OCI-LY7 (cell line): Measurements from ENCODE around the gene CLTRN. TPM values are rescaled to one million over a fixed set of nuclear protein-coding genes. Genes with fewer than 3 reads are reported as not detected.
"Not testable (repeated sequence)": the region's sequence is repeated elsewhere in the genome, so short reads cannot be mapped to it uniquely, and the experiment has no call there.

Source experiments
- Bru-seq: library from RNA; stranded (reverse); fragments of 400-500 nt; gene quantifications from one replicate; lab custom pipeline; 2021; lab: Mats Ljungman, UMichigan
- BruChase-seq, 2 experiments: library from RNA; stranded (reverse); fragments of 400-500 nt; gene quantifications; one replicate each; lab custom pipeline; 2021; lab: Mats Ljungman, UMichigan
- BruUV-seq: library from RNA; stranded (reverse); fragments of 400-500 nt; replicated peaks from 2 replicates; lab custom pipeline; 2021; lab: Mats Ljungman, UMichigan
- CTCF ChIA-PET: fragments of 300-600 bp; sonication (Branson Sonifier 250); formaldehyde crosslinking; loops from one replicate; lab custom pipeline; 2022; ENCODE audit warnings: antibody characterized with exemption; ENCODE audit not compliant: unreplicated experiment; lab: Charles Lee
- POLR2A ChIA-PET: fragments of 300-600 bp; sonication (Branson Sonifier 250); formaldehyde crosslinking; loops from one replicate; lab custom pipeline; 2022; ENCODE audit warnings: antibody characterized with exemption; lab: Charles Lee
- DNase-seq: peaks from one replicate; pipeline ENCODE4 v3.0.0-alpha.2; 2015; ENCODE audit warnings: low spot score
- H2AFZ ChIP-seq: fragments of 200-600 bp; sonication (generic), shearing (Covaris generic); 2 replicates; pipeline ENCODE4 v1.6.1; 2014; ENCODE audit warnings: mild to moderate bottlenecking, antibody characterized with exemption, low read length, moderate library complexity
- H3K27ac ChIP-seq: fragments of 200-600 bp; sonication (generic); 2 replicates; pipeline ENCODE4 v1.5.1; 2014; ENCODE audit warnings: mixed run types, low read depth, mild to moderate bottlenecking, moderate library complexity, low read length, inconsistent platforms; ENCODE audit not compliant: poor library complexity, severe bottlenecking
- H3K36me3 ChIP-seq: fragments of 200-600 bp; sonication (generic); 2 replicates; pipeline ENCODE4 v1.6.1; 2014; ENCODE audit warnings: mild to moderate bottlenecking, antibody characterized with exemption, low read length, moderate library complexity, mixed read lengths; ENCODE audit not compliant: insufficient read depth
- H3K4me1 ChIP-seq: fragments of 200-600 bp; sonication (generic); 2 replicates; pipeline ENCODE4 v1.5.1; 2014; ENCODE audit warnings: mild to moderate bottlenecking, low read length; ENCODE audit not compliant: insufficient read depth, poor library complexity, severe bottlenecking
- H3K4me2 ChIP-seq: fragments of 200-600 bp; sonication (generic); 2 replicates; pipeline ENCODE4 v1.6.1; 2014; ENCODE audit warnings: mild to moderate bottlenecking, low read length
- H3K4me3 ChIP-seq: fragments of 200-600 bp; sonication (generic); 2 replicates; pipeline ENCODE4 v1.5.1; 2014; ENCODE audit warnings: mild to moderate bottlenecking, low read depth, low read length; ENCODE audit not compliant: poor library complexity, severe bottlenecking
- H3K79me2 ChIP-seq: fragments of 200-600 bp; sonication (generic); 2 replicates; pipeline ENCODE4 v1.6.1; 2016; ENCODE audit warnings: low read depth, mild to moderate bottlenecking, low read length, moderate library complexity, mixed read lengths; ENCODE audit not compliant: insufficient read depth
- H3K9me2 ChIP-seq: fragments of 200-600 bp; sonication (generic); 2 replicates; pipeline ENCODE4 v1.6.1; 2016; ENCODE audit warnings: mild to moderate bottlenecking, low read length, mixed read lengths; ENCODE audit not compliant: insufficient read depth
- H3K9me3 ChIP-seq: fragments of 200-600 bp; sonication (generic); 2 replicates; pipeline ENCODE4 v1.6.1; 2014; ENCODE audit warnings: mild to moderate bottlenecking, mixed run types, low read length, mixed read lengths
- H4K20me1 ChIP-seq: fragments of 200-600 bp; sonication (generic); 2 replicates; pipeline ENCODE4 v1.6.1; 2014; ENCODE audit warnings: mild to moderate bottlenecking, antibody characterized with exemption, low read length, moderate library complexity, mixed read lengths; ENCODE audit not compliant: insufficient read depth
- EZH2phosphoT487 ChIP-seq: fragments of 200-600 bp; sonication (generic); IDR thresholded peaks from 2 replicates; pipeline ENCODE4 v1.6.1; 2018; ENCODE audit warnings: low read depth, borderline replicate concordance, mild to moderate bottlenecking, mixed run types, antibody characterized with exemption, low read length, moderate library complexity, mixed read lengths
- intact Hi-C: fragments of 100-400 bp; cut with micrococcal nuclease; formaldehyde crosslinking; loops from one replicate; pipeline ENCODE4 v1.10.0; 2022; ENCODE audit not compliant: unreplicated experiment
- long read RNA-seq: library from polyadenylated mRNA; stranded (forward); transcript quantifications from one replicate; pipeline ENCODE4 v2.0.0, GENCODE V29; 2022
- total RNA-seq, 2 experiments: library from RNA; depleted of rRNA in 1 of 2; stranded (reverse); fragments of >200 nt in 1 of 2; shearing (Covaris generic) in 1 of 2; gene quantifications; 2 replicates each; pipeline ENCODE4 v1.2.3, GENCODE V29; 2014 to 2022
- TF ChIP-seq, protein P1 (sequence below): fragments of 200-600 bp; sonication (generic); conservative IDR thresholded peaks from 2 replicates; pipeline ENCODE4 v1.5.1; 2014; ENCODE audit warnings: mild to moderate bottlenecking, antibody characterized with exemption, low read length, moderate library complexity, mixed read lengths

CLTRN gene
- total RNA-seq (2014; rRNA removed; shearing (Covaris generic)) (0.28 TPM in 1 of 2 replicates, not detected in the other), total RNA-seq (2022) (0.46 TPM in 1 of 2 replicates, not detected in the other), Bru-seq, nascent RNA (percentile 37 among the genes with signal in this experiment), BruChase-seq, experiment 1, labeled RNA remaining after a 6-hour chase (percentile 41 among the genes with signal in this experiment), BruChase-seq, experiment 2, labeled RNA remaining after a 2-hour chase (percentile 37 among the genes with signal in this experiment)
- long read RNA-seq = 0 reads

GRCh38 chrX:15664487-15665444, at the start of gene CLTRN:
TSS of gene CLTRN (minus strand) at chrX:15664805. CDS start at chrX:15664775, 30 bp downstream.
- Histone ChIP-seq H3K9me2 (no peaks in the 10 kb centered on the region), H2AFZ (no peak within 1 kb of the TSS), H3K27ac (no peak within 1 kb of the TSS), H3K79me2 (no peaks in the 10 kb centered on the region), H3K9me3 (no peaks in the 10 kb centered on the region), H4K20me1 (no peaks in the 10 kb centered on the region), H3K4me2 (no peak within 1 kb of the TSS), H3K4me3 (no peak within 1 kb of the TSS), H3K4me1 (no peaks in the 10 kb centered on the region), H3K36me3 (no peaks in the 10 kb centered on the region)
- DNase-seq = no peak
- ChIA-PET POLR2A (no interaction called here), CTCF (no interaction called here)
- no TSS peak for BruUV-seq
- TF ChIP-seq, protein P1, sequence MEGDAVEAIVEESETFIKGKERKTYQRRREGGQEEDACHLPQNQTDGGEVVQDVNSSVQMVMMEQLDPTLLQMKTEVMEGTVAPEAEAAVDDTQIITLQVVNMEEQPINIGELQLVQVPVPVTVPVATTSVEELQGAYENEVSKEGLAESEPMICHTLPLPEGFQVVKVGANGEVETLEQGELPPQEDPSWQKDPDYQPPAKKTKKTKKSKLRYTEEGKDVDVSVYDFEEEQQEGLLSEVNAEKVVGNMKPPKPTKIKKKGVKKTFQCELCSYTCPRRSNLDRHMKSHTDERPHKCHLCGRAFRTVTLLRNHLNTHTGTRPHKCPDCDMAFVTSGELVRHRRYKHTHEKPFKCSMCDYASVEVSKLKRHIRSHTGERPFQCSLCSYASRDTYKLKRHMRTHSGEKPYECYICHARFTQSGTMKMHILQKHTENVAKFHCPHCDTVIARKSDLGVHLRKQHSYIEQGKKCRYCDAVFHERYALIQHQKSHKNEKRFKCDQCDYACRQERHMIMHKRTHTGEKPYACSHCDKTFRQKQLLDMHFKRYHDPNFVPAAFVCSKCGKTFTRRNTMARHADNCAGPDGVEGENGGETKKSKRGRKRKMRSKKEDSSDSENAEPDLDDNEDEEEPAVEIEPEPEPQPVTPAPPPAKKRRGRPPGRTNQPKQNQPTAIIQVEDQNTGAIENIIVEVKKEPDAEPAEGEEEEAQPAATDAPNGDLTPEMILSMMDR = no peak
- no peak for TF ChIP-seq EZH2phosphoT487
- intact Hi-C loops = no loop called here

- H4K20me1 ChIP-seq, H3K9me3 ChIP-seq, POLR2A ChIA-PET, H3K27ac ChIP-seq, H3K9me2 ChIP-seq, H3K4me1 ChIP-seq, intact Hi-C loops, H2AFZ ChIP-seq, BruUV-seq, H3K4me3 ChIP-seq, H3K4me2 ChIP-seq, CTCF ChIA-PET, H3K79me2 ChIP-seq, DNase-seq: not testable (repeated sequence)
- peaks cover 12% of the 10 kb centered on the region for H3K36me3 ChIP-seq
Observed at GRCh38 chrX:15704273-15704672, 39.7 kb upstream of the CLTRN start.

DNA sequence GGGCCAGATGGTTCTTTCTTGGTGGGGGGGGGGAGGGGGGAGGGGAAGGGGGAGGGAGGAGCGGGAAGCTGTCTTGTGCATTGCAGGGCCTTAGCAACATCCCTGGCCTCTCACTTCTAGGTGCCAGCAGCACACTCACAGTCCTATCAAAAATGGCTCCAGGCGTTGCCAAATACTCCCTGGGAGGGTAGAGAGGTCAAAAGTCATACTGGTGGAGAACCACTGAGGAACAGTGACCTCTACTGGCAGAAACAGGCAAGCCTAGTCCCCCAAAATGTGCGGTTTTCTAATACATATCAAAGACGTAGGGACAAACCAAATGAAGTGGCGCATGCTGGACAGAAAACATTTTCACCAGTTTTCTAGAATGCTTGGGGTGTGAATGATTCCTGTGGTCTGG, 39.2 kb upstream of the CLTRN start:
- BruUV-seq, H3K9me2 ChIP-seq, DNase-seq, CTCF ChIA-PET, H3K4me2 ChIP-seq, POLR2A ChIA-PET, intact Hi-C loops, H3K4me1 ChIP-seq, H3K27ac ChIP-seq, H4K20me1 ChIP-seq, H3K4me3 ChIP-seq, H3K9me3 ChIP-seq, H3K79me2 ChIP-seq, H2AFZ ChIP-seq: not testable (repeated sequence)
- peaks cover 14% of the 10 kb centered on the region for H3K36me3 ChIP-seq
